PC-9 (cell line): Measurements from ENCODE around the gene STRN3. TPM values are rescaled to one million over a fixed set of nuclear protein-coding genes. Genes with fewer than 3 reads are reported as not detected.

Experiments
- BruUV-seq: library from RNA; stranded (reverse); fragments of 400-500 nt; replicated peaks from 2 replicates; lab custom pipeline; 2021; lab: Mats Ljungman, UMichigan
- CTCF ChIA-PET: fragments of 300-600 bp; sonication (Branson Sonifier 250); formaldehyde crosslinking; loops from one replicate; lab custom pipeline; 2022; ENCODE audit warnings: antibody characterized with exemption; lab: Charles Lee
- POLR2A ChIA-PET: fragments of 300-600 bp; sonication (Branson Sonifier 250); formaldehyde crosslinking; loops from one replicate; lab custom pipeline; 2022; ENCODE audit warnings: antibody characterized with exemption; ENCODE audit not compliant: unreplicated experiment; lab: Charles Lee
- DNase-seq, 2 experiments: peaks; one replicate each; pipeline versions ENCODE4 v3.0.0 to v3.0.0-alpha.2; 2015 to 2022; ENCODE audit warnings: mixed read lengths in 1 of 2
- H2AFZ ChIP-seq: fragments of 200-600 bp; sonication (generic); 2 replicates; pipeline ENCODE4 v1.8.1; 2017; ENCODE audit warnings: antibody characterized with exemption
- H3F3A ChIP-seq: fragments of 200-600 bp; sonication (generic); 2 replicates; pipeline ENCODE4 v1.8.1; 2017; ENCODE audit warnings: antibody characterized with exemption, mild to moderate bottlenecking, low read depth; ENCODE audit not compliant: insufficient read depth
- H3K27ac ChIP-seq: fragments of 200-600 bp; sonication (generic); 2 replicates; pipeline ENCODE4 v1.6.1; 2016; ENCODE audit warnings: mixed run types
- H3K27me3 ChIP-seq: fragments of 200-600 bp; sonication (generic); 2 replicates; pipeline ENCODE4 v1.6.1; 2016; ENCODE audit warnings: low read depth, mixed run types; ENCODE audit not compliant: insufficient read depth
- H3K36me3 ChIP-seq: fragments of 200-600 bp; sonication (generic); 2 replicates; pipeline ENCODE4 v1.6.1; 2016; ENCODE audit warnings: low read depth, mixed run types
- H3K4me1 ChIP-seq: fragments of 200-600 bp; sonication (generic); replicated peaks from 2 replicates; pipeline ENCODE4 v1.6.1; 2016; ENCODE audit warnings: mixed run types; ENCODE audit not compliant: insufficient read depth
- H3K4me2 ChIP-seq: fragments of 200-600 bp; sonication (generic); 2 replicates; pipeline ENCODE4 v1.6.1; 2017; ENCODE audit warnings: mixed run types
- H3K4me3 ChIP-seq: fragments of 200-600 bp; sonication (generic); 2 replicates; pipeline ENCODE4 v1.6.1; 2016; ENCODE audit warnings: mixed run types
- H3K79me2 ChIP-seq: fragments of 200-600 bp; sonication (generic); 2 replicates; pipeline ENCODE4 v1.6.1; 2017; ENCODE audit warnings: low read depth, mixed run types
- H3K9me2 ChIP-seq: fragments of 200-600 bp; sonication (generic); 2 replicates; pipeline ENCODE4 v1.8.1; 2017; ENCODE audit warnings: mild to moderate bottlenecking; ENCODE audit not compliant: insufficient read depth
- H3K9me3 ChIP-seq: fragments of 200-600 bp; sonication (generic); 2 replicates; pipeline ENCODE4 v1.8.1; 2016; ENCODE audit warnings: low read depth; ENCODE audit not compliant: insufficient read depth
- H4K20me1 ChIP-seq: fragments of 200-600 bp; sonication (generic); 2 replicates; pipeline ENCODE4 v1.8.1; 2017; ENCODE audit not compliant: insufficient read depth
- EZH2 ChIP-seq: fragments of 200-600 bp; sonication (generic); IDR thresholded peaks from 2 replicates; pipeline ENCODE4 v1.8.0; 2017; ENCODE audit warnings: antibody characterized with exemption, low read depth
- intact Hi-C: fragments of 100-400 bp; cut with micrococcal nuclease; formaldehyde crosslinking; loops from one replicate; pipeline ENCODE4 v1.10.0; 2022; ENCODE audit not compliant: unreplicated experiment
- total RNA-seq: library from RNA; stranded (reverse); gene quantifications from 2 replicates; pipeline ENCODE4 v1.2.3, GENCODE V29; 2021
- TF ChIP-seq, protein P1 (sequence below): fragments of 200-600 bp; sonication (generic); conservative IDR thresholded peaks from 2 replicates; pipeline ENCODE4 v1.6.1; 2017; ENCODE audit warnings: mixed run types, antibody characterized with exemption, mild to moderate bottlenecking, moderate library complexity

The STRN3 gene
- total RNA-seq, 1 experiment from 2014 or later: 18.1 TPM

DNA sequence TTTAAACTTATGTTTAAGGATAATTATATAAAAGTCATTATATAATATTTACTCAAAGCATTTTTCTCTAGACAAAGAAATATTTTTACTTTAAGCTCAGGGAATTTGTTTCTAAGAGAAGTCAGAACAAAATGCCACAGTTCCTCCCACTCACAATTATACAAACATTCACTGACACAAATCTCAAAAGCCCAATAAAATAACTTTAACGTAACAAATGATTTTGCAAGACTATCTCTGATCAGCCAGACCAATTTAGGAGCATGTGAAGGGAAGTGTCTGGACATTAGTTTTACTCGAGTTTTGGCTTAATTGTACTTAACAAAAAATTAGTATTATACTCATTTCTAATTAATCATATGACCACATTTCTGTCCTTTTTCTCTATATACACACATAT, 110.6 kb downstream of the STRN3 start:
- H3K36me3 ChIP-seq: no peaks in the 10 kb centered on the region
- no peak overlapping the region for H2AFZ ChIP-seq
- H3K27me3 ChIP-seq: no peaks in the 10 kb centered on the region
- CTCF ChIA-PET: no interaction called here
- H3K27ac ChIP-seq: no peak overlapping the region
- H3K4me3 ChIP-seq: no peak overlapping the region
- no peak for DNase-seq
- H3K4me1 ChIP-seq: no peaks in the 10 kb centered on the region
- H3K9me3 ChIP-seq: no peaks in the 10 kb centered on the region
- POLR2A ChIA-PET: no interaction called here
- H3F3A ChIP-seq: no peaks in the 10 kb centered on the region
- H3K4me2 ChIP-seq: no peak overlapping the region
- intact Hi-C loops: no loop called here
- no TSS peak for BruUV-seq
- TF ChIP-seq, protein P1, sequence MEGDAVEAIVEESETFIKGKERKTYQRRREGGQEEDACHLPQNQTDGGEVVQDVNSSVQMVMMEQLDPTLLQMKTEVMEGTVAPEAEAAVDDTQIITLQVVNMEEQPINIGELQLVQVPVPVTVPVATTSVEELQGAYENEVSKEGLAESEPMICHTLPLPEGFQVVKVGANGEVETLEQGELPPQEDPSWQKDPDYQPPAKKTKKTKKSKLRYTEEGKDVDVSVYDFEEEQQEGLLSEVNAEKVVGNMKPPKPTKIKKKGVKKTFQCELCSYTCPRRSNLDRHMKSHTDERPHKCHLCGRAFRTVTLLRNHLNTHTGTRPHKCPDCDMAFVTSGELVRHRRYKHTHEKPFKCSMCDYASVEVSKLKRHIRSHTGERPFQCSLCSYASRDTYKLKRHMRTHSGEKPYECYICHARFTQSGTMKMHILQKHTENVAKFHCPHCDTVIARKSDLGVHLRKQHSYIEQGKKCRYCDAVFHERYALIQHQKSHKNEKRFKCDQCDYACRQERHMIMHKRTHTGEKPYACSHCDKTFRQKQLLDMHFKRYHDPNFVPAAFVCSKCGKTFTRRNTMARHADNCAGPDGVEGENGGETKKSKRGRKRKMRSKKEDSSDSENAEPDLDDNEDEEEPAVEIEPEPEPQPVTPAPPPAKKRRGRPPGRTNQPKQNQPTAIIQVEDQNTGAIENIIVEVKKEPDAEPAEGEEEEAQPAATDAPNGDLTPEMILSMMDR: no peak
- TF ChIP-seq EZH2: no peak
- H4K20me1 ChIP-seq: no peaks in the 10 kb centered on the region
- H3K9me2 ChIP-seq: no peaks in the 10 kb centered on the region
- H3K79me2 ChIP-seq: no peaks in the 10 kb centered on the region

DNA sequence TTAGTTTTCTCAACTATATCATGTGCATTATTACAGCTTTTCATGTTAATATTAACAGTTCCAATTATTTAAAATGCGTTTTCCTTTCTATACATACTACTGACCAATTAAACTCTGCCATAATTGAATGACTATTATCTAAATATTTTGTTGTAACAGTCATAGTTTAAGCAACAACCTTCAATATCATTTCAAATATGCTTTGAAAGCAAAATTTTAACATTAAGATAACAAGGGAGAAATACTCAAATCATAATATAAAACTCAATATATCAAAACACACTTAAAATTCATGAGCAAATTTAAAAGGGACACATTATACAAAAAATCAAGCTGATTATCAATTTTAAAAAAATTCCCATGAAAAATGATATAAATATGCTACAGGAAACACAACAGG, 111.4 kb downstream of the STRN3 start:
- H4K20me1 ChIP-seq: no peaks in the 10 kb centered on the region
- no peaks in the 10 kb centered on the region for H3K79me2 ChIP-seq
- no peaks in the 10 kb centered on the region for H3F3A ChIP-seq
- TF ChIP-seq, protein P1: no peak
- no peak for TF ChIP-seq EZH2
- H3K9me3 ChIP-seq: no peaks in the 10 kb centered on the region
- no peak overlapping the region for H3K4me2 ChIP-seq
- intact Hi-C loops: no loop called here
- H3K36me3 ChIP-seq: no peaks in the 10 kb centered on the region
- H3K27me3 ChIP-seq: no peaks in the 10 kb centered on the region
- BruUV-seq: no TSS peak
- H2AFZ ChIP-seq: no peak overlapping the region
- no peak overlapping the region for H3K4me3 ChIP-seq
- DNase-seq: no peak
- no peak overlapping the region for H3K27ac ChIP-seq
- no peaks in the 10 kb centered on the region for H3K9me2 ChIP-seq
- CTCF ChIA-PET: interaction anchor here (0.6 kb wide), 1 partner anchor 680 kb away, joined by 3 read pairs; no protein-coding TSS in a partner anchor
- H3K4me1 ChIP-seq: no peaks in the 10 kb centered on the region
- POLR2A ChIA-PET: no interaction called here

DNA sequence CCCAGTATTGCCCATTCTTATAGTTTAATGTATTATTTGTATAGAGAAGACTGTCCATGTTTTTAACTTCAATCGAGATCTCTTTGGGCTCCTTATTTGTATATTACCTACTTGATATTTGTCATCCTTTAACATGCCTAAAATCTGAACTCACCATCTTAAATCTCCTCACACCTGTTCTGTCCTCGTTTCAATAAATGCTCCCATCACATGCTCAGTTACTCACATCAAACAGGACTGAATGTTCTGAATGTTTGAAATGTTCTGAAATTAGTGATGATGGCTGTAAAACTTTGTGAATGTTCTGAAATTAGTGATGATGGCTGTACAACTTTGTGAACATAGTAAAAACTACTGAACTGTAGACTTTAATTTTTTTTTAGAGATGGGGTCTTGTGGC, 117.4 kb downstream of the STRN3 start:
- no peak for TF ChIP-seq EZH2
- TF ChIP-seq, protein P1: no peak
- intact Hi-C loops: no loop called here
- no TSS peak for BruUV-seq
- POLR2A ChIA-PET: interaction anchor here (0.7 kb wide), 1 partner anchor 511 kb away, joined by 5 read pairs; no protein-coding TSS in a partner anchor
- Histone ChIP-seq H3K79me2 (no peaks in the 10 kb centered on the region), H2AFZ (no peak overlapping the region), H3K9me2 (no peaks in the 10 kb centered on the region), H3F3A (no peaks in the 10 kb centered on the region), H3K9me3 (no peaks in the 10 kb centered on the region), H3K4me3 (no peak overlapping the region), H3K4me2 (no peak overlapping the region), H3K36me3 (peaks cover 6% of the 10 kb centered on the region; the same call in 1 of the 2 replicates), H3K4me1 (no peaks in the 10 kb centered on the region), H4K20me1 (no peaks in the 10 kb centered on the region), H3K27me3 (no peaks in the 10 kb centered on the region), H3K27ac (no peak overlapping the region)
- CTCF ChIA-PET: no interaction called here
- no peak for DNase-seq
